Fibroblast of villous mesenchyme (primary cell): ENCODE results near the gene SFT2D1. TPM values are rescaled to one million over a fixed set of nuclear protein-coding genes. Genes with fewer than 3 reads are reported as not detected.
A peak's percentile ranks its signal among the peaks of the same experiment; 100 is the strongest.

Experiments used
- DNase-seq: peaks from one replicate; pipeline ENCODE4 v3.0.0-alpha.2; 2010; ENCODE audit warnings: low read depth
- H3K4me3 ChIP-seq: 2 replicates; pipeline ENCODE4 v1.5.1; 2011; ENCODE audit warnings: low read depth, mild to moderate bottlenecking, low read length
- total RNA-seq: library from RNA; depleted of rRNA; stranded (reverse); fragments of >200 nt; gene quantifications from 2 replicates; pipeline ENCODE4 v1.2.3, GENCODE V29; 2012
- TF ChIP-seq, protein P1 (sequence below): IDR thresholded peaks from 2 replicates; pipeline ENCODE4 v1.5.1; 2012; ENCODE audit warnings: low read depth, mild to moderate bottlenecking, low read length; ENCODE audit not compliant: insufficient read depth

Gene SFT2D1
- total RNA-seq, 1 donor = 37.1 TPM

DNA sequence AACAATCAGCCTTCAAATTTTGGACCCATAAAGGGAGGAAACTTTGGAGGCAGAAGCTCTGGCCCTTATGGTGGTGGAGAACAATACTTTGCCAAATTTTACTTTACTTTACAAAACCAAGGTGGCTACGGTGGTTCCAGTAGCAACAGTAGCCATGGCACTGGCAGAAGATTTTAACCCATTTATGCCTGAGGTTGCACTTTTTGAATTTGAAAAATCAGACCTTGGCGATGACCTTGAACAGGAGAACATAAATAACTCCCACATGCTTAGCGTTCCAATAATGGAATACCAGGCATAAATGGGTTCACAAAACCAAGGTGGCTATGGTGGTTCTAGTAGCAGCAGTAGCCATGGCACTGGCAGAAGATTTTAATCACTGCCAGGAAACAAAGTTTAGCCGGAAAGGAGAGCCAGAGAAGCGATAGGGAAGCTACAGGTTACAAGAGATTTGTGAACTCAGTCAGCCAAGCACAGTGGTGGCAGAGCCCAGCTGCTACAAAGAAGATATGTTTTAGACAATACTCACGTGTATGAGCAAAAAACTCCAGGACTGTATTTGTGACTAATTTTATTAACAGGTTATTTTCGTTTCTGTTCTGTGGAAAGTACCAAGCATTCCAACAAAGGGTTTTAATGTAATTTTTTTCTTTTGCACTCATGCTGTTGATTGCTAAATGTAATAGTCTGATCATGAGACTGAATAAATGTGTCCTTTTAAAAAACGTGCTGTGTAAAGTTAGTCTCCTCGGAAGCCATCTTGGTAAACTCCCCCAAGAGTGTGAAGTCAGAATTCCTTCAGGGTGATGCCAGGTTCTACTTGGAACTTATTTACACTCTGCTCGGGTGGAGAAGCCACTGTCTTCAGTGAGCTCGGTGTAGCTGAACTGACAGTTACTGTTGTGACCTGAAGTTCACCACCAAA is 6.7 kb downstream of the SFT2D1 start:
- no peak overlapping the region for H3K4me3 ChIP-seq
- TF ChIP-seq, protein P1, sequence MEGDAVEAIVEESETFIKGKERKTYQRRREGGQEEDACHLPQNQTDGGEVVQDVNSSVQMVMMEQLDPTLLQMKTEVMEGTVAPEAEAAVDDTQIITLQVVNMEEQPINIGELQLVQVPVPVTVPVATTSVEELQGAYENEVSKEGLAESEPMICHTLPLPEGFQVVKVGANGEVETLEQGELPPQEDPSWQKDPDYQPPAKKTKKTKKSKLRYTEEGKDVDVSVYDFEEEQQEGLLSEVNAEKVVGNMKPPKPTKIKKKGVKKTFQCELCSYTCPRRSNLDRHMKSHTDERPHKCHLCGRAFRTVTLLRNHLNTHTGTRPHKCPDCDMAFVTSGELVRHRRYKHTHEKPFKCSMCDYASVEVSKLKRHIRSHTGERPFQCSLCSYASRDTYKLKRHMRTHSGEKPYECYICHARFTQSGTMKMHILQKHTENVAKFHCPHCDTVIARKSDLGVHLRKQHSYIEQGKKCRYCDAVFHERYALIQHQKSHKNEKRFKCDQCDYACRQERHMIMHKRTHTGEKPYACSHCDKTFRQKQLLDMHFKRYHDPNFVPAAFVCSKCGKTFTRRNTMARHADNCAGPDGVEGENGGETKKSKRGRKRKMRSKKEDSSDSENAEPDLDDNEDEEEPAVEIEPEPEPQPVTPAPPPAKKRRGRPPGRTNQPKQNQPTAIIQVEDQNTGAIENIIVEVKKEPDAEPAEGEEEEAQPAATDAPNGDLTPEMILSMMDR = no peak
- DNase-seq = no peak

DNA sequence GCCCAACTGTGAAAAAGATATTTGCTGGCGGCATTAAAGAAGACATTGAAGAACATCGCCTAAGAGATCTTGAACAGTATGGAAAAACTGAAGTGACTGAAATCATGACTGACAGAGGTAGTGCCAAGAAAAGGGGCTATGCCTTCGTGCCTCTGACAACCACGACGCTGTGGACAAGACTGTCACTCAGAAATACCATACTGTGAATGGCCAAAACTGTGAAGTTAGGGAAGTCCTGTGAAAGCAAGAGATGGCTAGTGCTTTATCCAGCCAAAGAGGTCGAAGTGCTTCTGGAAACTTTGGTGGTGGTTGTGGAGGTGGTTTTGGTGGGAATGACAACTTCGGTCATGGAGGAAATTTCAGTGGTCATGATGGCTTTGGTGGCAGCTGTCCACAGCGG is 7.5 kb downstream of the SFT2D1 start:
- TF ChIP-seq, protein P1 = no peak
- no peak for DNase-seq
- H3K4me3 ChIP-seq = no peak overlapping the region

DNA sequence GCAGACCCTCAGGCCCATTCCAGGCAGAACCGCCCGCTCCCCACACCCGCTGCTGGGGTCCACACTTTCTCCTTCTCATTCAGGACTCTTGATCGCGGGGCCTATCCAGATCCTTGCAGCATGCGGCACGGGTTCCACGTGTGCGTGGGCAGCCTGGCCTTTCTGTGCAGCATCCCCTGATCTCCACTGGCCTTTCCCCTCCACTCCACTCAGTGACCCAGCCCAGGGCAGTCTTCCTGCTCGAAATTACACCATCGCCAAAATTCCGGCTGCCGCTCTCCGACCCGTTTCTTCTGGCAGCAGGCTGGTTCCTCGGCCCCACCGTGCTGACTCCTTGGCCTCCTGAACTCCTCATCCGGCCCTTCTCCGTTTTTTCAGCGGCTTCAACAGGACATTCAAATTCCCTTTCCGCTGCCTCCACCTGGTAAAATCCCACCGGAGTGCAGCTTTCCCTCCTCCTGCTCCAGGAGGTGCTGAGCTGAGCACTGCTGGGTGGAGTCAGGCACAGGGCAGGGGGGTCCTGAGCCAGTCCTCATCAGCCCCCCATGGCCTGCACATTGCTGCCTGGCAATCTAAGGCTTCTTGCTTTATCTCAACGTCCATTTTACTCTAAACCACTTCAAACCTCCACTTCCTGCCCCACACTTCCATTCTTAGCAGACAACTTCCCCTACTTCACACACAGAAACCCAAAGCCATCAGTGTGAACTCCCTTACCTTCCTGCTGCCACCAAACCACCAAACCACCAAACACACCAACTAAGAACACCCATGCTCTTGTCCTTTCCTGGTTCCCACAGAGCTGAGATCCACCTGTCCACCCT is 9.0 kb downstream of the SFT2D1 start:
- TF ChIP-seq, protein P1 = no peak
- no peak for DNase-seq
- H3K4me3 ChIP-seq = no peak overlapping the region

DNA sequence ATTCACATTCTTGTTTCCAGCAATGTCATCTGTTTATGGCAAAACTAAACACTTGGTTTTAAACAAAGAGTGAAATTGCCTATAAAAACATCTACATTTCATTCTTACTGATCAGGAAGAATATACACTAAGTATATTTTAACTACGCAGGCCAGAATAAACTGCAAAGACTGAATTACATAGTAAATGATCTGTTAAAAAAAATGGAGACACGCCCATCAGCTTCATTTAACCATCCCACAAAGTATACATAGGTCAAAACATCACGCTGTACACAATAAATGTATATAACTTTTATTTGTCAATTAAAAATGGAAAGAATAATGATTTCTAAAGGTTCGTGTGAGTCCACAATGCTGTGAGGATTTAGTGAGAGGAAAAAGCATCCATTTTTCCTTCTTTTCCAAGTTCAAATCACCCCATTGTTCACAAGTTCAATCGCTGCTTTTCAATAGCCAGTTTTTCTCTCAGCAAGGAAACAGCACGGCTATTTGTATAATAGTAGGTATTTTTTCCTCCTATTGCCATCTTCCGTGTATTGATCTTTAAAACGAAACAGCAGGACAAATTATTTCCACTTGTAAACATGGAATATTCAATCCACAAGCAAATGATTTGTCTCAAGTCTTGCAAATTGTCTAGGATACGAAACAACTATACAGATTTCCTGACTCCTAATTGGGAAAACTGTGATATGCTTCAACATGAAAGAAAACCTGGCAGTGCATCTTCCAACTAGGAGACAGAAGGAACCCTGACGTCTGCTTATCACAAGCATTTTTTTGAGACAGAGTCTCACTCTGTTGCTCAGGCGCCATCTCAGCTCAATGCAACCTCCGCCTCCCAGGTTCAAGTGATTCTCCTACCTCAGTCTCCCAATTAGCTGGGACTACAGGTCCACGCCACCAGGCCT is 10.6 kb downstream of the SFT2D1 start:
- DNase-seq = no peak
- TF ChIP-seq, protein P1 = no peak
- no peak overlapping the region for H3K4me3 ChIP-seq

DNA sequence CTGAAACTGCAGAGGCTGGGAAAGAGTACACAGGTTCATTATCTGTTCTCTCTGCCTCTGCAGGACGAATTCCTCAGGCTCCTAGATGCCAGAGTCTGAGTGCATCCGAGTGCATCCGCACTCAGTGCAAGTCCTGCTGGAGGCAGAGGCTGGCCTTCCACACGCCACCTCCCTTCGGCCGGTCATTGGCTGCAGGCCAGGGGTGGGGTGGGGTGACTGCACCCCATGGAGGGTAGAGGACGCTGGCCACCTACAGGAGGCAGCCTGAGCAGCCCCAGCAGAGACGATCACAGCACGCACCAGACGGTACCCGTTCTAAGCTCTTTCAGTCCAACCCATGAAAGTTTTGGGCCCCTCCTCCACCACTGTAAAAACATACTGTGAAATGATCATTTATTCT is 11.7 kb downstream of the SFT2D1 start:
- no peak overlapping the region for H3K4me3 ChIP-seq
- DNase-seq = peak; percentile 10

More for the DNA sequence above, 11.7 kb downstream of the SFT2D1 start:
- TF ChIP-seq, protein P1 = no peak
